ENCODE data around the gene TSPAN4. TPM values are rescaled to one million over a fixed set of nuclear protein-coding genes. Genes with fewer than 3 reads are reported as not detected.

TSPAN4 gene, protein sequence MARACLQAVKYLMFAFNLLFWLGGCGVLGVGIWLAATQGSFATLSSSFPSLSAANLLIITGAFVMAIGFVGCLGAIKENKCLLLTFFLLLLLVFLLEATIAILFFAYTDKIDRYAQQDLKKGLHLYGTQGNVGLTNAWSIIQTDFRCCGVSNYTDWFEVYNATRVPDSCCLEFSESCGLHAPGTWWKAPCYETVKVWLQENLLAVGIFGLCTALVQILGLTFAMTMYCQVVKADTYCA
- polyA plus RNA-seq (2013, experiment 1 of 2; ENCODE audit: insufficient read length), result 126 TPM
- polyA plus RNA-seq (2013, experiment 2 of 2; ENCODE audit: insufficient read length), result 139 TPM

DNA sequence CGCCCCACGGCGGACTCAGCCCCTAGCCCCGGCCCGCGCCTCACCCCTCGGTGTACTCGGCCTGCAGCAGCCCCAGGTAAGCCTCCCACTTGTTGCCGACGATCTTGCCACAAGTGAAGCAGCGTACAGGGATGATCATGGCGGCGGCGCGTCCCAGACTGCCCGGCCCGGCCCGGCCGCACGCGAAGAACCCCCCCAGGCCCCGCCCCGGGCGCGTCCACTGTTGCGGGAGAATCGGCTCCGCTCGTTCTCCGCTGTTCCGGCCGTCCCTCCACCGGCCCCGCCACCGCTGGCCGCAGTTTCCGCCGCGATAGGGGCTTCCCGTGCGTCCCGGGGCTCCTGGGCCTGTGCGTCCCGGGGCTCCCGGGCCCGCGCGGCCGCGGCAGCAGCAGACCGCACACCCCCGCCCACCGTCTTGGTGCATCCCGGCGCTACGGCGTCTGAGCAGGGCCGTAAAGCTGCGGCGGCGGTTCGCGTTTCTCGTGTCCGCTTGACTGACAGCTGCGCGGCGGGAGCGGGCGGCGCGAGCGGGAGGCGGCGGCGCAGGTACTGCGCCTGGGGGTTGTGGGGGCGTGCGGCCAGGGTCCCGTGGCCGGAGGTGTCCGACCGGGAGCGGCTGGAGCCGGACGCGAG, at the start of gene TSPAN4, which contains the start of gene POLR2L:
Gene TSPAN4, plus strand, starts transcription at position 483 of the 633 bp plus-strand sequence. CDS start 7,453 bp downstream, outside the sequence.
Gene POLR2L, minus strand, starts transcription at position 160 of the 633 bp plus-strand sequence. Its CDS starts 21 bp downstream, at position 139.
- DNase-seq, result peak; percentile 89

DNA sequence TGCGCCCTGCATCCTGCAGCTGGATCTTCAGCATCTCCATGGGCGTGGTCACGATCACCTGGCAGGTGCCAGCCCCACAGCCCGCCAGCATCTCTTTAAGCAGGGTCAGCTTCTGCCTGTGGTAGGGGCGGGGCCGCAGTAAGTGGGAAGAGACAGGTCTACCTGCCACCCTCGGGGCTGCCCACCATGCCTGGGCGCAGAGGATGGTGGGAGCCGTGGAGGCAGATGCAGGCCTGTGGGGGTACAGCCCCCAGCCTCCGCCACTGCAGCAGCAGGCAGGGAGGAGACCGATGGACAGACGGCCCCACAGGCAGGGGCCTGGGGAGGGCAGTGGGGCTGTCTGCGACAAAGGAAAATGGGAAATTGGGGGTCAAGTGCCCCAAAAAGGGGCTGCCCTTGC, 49.8 kb upstream of the TSPAN4 start:
- DNase-seq, result no peak

DNA sequence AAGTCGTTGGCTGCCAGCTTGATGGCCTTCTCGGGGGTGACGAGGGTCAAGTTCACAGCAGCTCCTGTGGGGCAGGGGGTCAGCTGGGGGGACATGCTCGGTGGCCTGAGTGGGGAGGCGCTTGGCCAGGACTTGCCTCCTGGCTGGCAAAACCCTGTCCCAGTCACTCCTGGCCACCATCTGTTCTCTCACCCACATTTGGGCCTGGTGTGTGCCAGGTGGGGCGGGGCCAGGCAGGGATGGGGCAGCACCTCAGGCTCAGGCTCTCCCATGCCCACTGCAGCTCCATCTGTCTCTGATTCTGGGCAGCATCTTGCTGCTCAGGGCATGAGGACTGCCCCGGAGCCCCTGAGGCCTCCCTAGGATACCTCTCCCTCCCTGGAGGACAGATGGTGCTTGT, 49.1 kb upstream of the TSPAN4 start:
- no peak for DNase-seq

DNA sequence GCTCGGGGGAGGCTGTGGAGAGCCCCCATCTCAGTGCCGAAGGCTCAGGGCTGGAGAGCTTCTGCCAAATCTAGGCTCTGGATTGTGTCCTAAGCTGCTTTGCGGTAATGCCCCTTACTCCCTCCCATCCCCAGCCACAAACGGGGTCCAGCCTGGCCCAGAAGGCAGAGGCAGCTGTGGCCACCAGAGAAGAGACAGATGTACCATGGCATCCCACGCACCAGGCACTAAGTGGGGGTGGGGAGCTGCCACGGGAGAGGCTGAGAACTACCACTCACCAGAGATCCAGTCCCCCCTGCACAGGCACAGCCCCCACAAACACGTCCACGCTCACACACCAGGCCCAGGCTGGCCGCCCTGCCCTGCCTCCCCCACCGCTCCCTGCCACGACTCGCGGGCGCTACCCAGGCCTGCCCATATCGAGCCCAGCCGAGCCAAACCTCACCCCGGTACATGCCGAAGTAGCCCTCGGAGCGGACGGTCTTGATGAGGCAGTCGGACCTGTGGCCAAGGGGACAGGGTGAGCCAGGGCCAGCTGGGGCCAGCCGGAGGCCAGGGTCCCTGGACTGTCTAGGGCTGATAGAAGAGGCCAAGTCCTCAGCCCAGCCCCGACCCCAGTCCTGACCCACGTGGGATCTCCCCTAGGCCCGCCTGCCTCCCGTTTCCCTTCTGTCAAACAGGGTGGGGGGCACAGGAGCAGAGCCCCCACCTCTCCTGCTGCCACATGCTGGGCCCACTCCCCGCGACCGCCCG, 48.5 kb upstream of the TSPAN4 start:
- no peak for DNase-seq

DNA sequence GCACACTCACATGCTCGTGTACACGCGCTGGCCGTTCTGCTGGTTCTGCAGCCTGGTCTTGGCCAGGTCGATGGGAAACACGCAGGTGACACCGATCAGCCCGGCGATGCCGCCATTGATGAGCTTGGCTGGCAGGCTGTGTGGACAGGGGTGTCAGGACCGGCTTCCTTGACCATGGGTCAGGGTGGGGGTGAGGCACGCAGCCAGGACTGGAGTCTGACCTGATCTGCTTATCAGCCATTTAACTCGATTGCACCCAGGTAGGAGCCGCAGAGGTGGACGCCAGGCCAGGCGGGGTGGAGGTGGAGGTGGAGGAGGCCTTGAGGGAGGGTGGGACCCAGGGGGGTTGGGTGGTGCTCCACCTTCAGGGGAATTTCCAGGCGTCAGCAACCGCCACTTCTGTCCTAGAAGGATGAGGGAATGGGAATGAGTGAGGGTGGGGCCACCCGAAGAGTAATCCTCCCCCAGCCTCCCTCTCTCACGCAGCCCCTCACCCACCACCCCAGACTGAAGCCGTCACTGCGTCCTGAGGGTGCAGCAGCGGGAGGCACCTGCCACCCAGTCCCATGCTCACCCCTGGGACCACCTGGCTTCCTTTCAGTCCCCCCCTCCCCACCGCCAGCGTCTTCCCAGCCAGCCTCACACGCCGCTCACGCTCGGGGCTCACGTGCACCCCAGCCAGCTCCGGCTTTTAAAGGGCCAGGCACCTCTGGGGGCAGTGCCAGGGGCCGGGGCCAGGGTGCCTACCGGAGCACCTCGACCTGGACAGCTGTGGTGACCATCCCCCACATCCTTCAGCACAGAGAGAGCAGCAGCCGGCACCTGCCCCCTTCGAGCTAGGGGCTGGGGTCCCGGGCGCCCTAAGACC, 47.7 kb upstream of the TSPAN4 start:
- DNase-seq, result no peak

DNA sequence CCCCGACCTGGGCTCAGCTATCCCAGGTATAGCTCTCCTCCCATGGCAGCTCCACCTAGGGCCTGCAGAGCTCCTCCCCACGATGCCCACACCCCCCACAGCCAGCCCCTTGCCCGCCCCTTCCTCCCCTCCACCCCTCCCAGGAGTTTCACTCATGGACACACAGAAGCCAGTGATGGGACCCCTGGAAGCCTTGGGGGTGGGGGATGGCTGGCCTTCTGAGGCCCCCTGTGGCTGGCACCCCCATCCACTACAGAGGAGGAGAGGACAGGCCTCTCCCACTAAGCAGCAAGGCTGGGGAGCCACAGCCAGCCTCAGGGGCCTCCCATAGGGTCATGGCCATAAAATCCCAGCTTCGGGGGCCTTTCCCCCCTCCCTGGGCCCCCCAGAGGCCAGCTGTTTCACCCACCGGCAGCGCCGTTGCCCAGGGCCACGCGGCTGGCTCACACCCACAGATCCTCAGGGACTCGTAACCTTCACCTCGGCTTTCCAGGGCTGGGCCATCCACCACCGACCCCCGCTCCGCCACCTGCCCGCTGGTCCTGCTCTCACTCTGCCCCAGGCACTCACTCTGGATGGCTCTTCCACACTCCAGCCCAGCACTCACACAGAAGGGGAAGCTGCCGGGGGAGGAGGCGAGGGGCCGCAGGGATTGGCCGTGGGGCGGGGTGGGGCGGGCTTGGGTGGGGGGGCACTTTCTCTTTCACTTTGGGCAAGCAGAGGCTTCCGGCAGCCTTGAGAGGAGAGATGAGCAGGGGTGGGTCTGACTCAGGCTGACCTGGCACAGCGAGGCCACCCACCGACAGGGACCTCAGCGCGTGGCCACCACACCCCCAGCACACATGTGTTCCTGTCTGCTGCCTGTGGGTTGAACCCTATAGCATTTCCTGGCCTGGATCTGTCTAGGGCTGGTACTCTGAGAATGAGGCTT, 46.8 kb upstream of the TSPAN4 start:
- DNase-seq, result peak; percentile 87

DNA sequence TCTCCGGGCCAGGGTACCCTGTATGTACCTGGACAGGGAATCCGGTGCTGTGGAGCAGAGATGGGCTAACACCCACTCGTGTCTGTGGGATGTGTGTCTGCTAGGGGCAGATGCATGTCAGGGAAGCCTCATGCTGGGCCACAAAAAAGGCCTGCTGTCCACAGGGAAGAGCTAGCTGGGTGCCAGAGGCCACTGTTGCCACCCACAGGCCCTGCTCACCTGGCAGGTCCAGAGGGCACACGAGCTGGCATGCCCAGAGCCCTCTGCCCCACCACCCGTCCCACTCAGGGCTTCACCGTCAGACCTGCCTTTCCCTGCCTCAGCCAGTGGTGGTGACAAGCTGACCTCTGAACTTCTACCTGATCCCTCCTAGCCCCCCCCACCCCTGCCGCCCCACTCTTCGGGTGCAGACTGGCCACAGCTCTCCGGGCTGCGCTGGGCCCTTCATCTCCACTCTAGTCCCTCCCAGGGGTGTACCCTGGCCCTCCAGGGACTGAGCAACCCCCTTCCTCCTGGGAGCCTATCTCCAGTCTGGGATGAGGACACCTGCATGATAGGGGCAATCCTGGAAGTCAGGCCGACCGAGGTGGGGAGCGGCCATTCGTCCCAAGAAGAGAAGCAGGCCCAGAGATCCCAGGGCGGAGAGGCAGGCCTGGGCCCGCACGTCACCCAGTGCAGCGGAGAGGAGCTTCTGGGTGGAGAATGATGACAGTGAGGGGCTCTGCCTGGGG, 45.9 kb upstream of the TSPAN4 start:
- DNase-seq, result no peak

DNA sequence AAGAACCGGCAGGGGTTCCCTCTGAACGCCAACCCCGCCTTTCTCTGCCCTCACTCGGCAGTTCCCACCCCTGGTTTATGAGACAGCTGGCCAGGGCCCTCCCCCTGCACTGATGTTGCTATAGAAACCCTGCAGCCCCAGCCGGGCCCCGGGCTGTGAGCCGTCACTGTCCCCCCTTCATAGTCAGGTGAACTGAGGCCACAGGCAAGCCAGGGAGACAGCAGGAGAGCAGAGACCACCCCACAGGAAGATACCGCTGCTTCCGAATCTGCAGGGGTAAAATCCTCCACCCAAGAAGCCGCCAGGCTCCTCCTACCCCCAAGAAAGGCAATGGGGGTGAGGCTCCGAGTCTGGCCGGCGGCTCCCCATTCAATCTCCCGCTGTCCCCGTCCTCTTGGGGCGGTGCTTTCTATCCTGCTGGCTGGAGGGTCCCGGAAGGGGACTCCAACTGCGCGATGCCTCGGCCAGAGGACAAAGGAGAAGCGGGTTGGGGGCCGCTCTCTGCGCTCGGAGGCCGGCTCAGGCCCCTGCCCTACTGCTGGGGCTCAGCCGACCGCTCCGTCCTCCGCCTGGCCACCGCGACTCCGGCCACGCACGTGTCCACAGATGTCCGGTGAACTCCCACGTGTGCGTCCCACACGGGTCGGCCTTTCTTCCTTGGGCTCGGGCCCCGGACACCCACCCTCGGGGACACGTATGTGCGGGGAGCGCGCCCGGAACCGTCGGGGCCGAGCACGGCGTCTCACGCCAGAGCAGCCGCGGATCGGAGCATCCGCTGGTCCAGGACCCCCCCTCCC, 45.2 kb upstream of the TSPAN4 start:
- peak; percentile 81 for DNase-seq

DNA sequence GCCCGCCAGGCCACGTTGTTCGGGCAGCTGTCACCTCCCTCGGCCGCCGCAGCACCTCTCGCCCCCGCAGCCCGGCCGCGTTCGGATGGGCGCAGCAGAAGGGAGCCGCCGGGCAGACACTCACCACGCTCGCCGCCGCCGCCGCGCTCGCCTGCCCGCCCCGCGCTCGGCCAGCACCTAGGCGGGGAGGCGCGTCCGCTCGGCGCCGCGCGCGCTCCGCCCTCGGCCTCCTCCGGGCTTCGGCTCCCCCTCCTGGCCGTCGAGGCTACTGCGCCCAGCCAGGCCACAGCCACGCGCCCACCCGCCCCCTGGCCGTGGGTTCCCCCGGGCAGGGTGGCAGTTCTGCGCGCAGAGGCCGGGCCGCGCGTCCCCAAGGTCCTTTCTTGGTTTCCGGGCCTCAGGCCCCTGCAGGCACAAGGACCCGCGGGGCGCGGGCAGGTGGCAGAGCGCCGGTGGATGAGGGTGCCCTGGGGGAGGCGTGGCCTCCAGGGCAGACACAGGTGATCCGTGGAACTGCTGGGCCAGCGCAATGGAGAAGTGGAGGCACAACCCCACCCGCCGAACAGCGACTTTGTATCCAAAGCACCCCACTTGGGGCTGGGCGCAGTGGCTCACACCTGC, 44.4 kb upstream of the TSPAN4 start, which contains the start of gene SLC25A22:
Gene SLC25A22, minus strand, starts transcription at position 189 of the 621 bp plus-strand sequence. CDS start 3,275 bp downstream, outside the sequence.
- peak; percentile 76 for DNase-seq

DNA sequence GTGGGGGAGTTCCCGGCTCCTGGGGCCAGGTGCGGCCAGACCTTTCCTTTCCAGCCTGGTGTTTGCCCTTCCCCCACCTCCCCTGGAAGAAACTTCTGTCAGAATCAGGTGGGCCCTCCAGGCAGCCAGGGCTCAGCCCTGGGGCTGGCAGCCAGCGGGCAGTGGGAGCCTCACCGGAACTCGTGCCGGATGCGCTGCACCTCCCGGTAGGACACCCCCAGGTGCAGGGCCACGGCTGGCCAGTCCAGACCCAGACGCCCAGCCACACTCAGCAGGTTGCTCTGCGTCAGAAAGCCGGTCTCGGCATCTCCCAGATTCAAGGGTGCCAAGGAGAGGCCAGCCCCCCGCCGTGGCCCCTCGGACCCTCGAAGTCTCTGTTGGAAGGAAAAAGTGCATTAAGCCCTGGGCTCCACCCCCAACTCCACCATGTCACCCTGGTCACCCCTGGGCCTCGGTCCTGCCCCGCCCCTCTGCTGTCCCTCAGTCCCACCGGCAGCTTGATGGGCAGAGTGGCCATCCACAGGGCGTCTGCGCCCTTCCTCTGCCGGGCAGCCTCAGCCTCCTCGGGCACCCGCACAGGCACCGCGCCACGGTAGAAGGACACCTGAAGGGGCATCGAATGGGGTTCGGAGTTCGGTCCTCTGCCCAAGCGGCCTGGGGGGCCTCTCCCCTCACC, 42.9 kb upstream of the TSPAN4 start:
- no peak for DNase-seq

DNA sequence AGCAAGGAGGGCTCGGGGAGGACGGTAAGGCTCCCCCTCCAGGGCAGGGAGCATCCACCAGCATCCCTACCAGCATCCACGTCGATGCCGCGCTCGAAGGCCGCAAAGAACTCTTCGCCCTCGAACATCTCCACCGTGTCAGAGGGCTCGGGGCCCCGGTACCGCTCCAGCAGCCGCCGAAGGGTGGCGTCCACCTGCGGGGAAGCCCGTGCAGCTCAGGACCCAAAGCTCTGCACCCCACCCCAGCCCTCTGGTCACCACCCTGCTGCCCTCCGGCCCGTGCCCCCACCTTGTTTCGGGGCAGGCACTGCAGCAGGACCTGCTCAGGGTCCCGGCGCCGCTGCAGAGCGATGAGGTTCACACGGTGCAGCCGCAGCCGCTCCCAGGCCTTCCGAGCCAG, 42.2 kb upstream of the TSPAN4 start:
- no peak for DNase-seq

DNA sequence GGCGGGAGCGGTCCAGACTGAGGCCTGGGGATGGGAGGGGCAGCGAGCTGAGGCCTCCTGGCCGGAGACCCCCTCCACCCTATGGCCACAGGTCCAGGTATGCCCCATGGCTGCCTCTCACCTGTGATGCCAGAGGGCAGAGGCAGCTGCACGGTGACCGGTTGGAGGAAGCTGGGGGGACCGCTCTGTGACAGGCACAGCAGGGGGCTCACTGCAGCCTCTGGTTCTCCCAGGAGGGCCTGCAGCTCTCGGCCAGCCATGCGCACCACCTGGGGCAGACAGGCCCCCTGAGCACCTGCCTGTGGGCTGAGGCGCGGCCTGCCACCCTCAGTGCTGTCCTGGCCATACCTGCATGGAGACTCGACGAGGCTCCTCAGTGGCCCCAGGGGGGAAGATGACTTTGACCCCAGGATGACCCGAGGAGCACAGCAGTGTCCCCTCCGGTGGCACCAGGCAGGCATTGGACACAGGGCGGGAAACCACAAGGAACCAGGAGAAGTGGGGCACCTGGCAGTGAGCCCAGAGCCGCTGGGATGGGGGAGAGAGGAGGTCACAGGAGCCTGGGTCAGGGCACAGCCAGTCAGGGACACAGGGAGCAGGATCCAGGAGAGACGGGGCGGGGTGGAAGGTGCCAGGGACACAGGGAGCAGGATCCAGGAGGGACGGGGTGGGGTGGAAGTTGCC, 41.4 kb upstream of the TSPAN4 start:
- no peak for DNase-seq

DNA sequence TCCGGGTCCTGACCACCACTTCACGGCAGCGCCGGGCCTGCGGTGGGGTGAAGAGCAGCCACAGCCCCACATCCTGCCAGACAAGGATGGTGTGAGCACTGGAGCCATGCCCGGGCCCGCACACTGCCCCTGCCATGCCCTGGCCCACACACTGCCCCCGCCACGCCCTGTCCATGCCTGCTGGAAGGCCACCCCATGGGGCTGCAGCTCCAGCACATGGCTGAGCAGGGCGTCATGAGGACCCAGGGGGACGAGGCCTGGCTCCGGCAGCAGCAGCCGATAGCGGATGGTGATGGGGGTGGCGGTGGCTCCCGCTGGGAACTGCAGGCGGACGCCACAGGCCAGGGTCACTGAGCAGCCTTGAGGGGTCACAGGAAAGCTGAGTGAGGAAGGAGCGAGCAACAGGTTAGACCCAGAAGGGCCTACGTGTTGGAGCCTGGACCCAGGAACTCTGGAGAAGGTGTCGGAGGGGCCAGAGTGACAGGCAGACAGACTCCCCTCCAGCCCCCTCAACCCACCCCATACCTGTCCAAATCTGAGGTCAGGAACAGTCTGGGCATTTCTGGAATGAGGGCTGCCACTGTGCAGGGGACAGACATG, 40.5 kb upstream of the TSPAN4 start:
- DNase-seq, result no peak

DNA sequence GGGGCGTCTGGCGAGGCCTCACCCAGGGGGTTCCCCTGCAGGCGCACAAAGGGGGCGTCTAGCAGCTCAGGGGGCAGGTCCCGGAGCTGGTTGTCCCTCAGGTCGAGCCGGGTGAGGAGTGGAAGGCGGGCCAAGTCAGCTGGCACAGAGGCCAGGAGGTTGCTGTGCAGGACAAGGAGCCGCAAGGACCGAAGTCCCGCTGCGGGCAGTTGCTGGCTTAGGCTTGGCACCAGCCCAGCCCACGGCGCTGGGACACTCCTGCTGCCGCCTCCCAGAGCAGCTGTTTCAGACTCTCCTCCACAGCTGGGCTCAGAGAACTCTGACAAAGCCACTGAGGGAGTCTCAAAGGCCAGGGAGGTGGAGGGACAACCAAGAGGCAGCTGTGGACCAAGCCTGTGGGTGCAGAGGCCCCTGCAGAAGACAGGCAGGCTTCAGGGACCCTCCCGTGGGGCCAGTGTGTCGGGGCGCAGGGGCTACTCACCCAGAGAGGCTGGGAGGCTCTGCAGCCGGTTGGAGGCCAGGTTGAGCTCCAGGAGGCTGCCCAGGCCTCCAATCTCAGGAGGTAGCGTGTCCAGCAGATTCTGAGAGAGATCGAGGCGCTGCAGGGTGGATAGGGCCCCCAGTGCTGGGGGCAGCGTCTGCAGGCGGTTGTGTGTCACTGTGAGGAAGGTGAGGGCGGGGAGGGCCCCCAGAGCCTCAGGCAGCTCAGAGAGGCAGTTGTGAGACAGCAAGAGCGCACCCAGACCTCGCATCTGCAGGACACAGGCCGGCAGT, 39.8 kb upstream of the TSPAN4 start:
- no peak for DNase-seq

DNA sequence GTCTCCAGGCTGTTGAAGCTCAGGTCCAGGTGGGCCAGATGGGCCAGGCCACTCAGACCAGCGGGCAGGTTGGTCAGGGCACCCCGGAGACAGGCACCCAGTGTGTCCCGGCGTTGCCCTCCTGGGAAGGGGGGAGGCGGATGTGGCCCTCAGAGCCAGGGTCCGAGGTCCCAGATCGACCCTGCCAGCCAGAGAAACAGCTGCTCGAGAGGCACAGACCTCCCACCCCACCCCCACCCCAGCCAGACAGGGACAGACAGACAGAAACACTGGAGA, 39.2 kb upstream of the TSPAN4 start:
- DNase-seq, result no peak

DNA sequence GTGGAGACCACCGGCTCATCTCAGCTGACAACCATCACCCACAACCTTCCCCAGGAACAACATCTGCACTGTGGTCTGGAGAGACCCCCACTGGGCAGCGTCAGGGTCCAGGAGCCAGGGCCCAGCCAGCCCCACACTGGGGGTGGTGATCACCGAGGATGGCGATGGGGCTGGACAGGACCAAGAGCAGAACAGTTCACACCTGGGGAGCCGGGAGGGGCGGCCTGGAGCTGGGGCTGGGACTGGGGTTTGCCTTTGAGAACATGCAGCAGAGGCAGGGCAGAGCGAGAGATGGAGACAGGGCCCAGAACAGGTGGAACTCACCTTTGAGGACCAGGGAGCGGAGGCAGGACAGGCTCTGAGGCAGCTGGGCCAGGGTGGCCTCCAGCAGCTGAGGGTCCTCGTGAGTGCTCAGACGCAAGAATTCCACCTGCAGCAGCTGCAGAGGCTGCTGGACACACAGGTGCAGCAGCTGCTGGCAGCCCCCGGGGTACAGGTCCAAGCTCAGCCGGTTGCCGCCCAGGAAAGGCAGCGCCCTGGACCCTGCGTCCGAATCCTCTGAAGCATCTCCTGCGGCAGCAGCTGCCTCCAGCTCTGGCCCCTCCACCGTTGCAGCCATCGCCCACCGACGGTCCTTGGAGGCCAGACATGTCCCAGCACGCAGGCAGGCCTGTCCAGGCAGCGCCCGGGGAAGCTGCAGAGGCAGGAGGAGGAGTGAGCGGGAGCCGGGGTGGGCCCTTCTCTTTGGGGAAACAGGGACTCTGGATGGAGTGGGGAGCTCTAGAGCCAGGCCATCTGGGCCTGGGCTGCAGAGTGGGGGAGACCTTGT, 38.7 kb upstream of the TSPAN4 start:
- DNase-seq, result no peak
